Transverse colon (tissue), 4 donors: ENCODE data around the gene CTDP1. TPM values are rescaled to one million over a fixed set of nuclear protein-coding genes. Genes with fewer than 3 reads are reported as not detected.

ENCODE experiments used
- DNase-seq: peaks from one replicate; pipeline ENCODE4 v3.0.0-alpha.2; 2019
- H3K27ac ChIP-seq, 4 donors: fragments of 200-600 bp; sonication (generic); 2 replicates each; pipeline ENCODE4 v1.5.1; 2016 to 2018; ENCODE audit warnings: inconsistent platforms in 4 of 4
- H3K27me3 ChIP-seq: fragments of 200-600 bp; sonication (generic); 2 replicates; pipeline ENCODE4 v1.5.1; 2017; ENCODE audit warnings: inconsistent platforms
- H3K36me3 ChIP-seq, 4 donors: fragments of 200-600 bp; sonication (generic); 2 replicates each; pipeline ENCODE4 v1.5.1; 2017 to 2019; ENCODE audit warnings: inconsistent platforms in 4 of 4
- H3K4me1 ChIP-seq, 4 donors: fragments of 200-600 bp; sonication (generic); 2 replicates each; pipeline ENCODE4 v1.5.1; 2017 to 2020; ENCODE audit warnings: inconsistent platforms in 4 of 4
- H3K4me3 ChIP-seq, 4 donors: fragments of 200-600 bp; sonication (generic); 1 replicate in 1 of 4; 2 replicates in 3 of 4; pipeline versions ENCODE4 v1.5.1 to v1.6.1; 2017 to 2019; ENCODE audit warnings: inconsistent platforms in 4 of 4
- H3K9me3 ChIP-seq, 2 donors: fragments of 200-600 bp; sonication (generic); 2 replicates each; pipeline ENCODE4 v1.5.1; 2017 to 2019; ENCODE audit warnings: inconsistent platforms in 2 of 2
- CTCF ChIP-seq, 5 experiments: fragments of 200-600 bp in 3 of 5; fragments of 450-650 bp in 2 of 5; sonication (generic) in 3 of 5; IDR thresholded peaks; 1 replicate in 2 of 5; 2 replicates in 3 of 5; pipeline ENCODE4 v1.5.1; 2016 to 2017; ENCODE audit warnings: antibody characterized with exemption in 5 of 5, inconsistent platforms in 3 of 5, mild to moderate bottlenecking in 2 of 5, moderate library complexity in 1 of 5
- EP300 ChIP-seq: sonication (generic); formaldehyde crosslinking; IDR thresholded peaks from one replicate; pipeline ENCODE4 v1.6.1; 2017; ENCODE audit warnings: antibody characterized with exemption, low read depth
- POLR2A ChIP-seq: fragments of 450-650 bp; IDR thresholded peaks from one replicate; pipeline ENCODE4 v1.6.1; 2016; ENCODE audit warnings: antibody characterized with exemption, mild to moderate bottlenecking, moderate library complexity
- POLR2AphosphoS5 ChIP-seq, 3 donors: sonication (generic); formaldehyde crosslinking; IDR thresholded peaks; one replicate each; pipeline ENCODE4 v1.6.1; 2016; ENCODE audit warnings: antibody characterized with exemption in 3 of 3
- WGBS, 2 donors: methylation state at CpG; one replicate each; pipeline ENCODE4 v1.1.5; 2018; ENCODE audit warnings: low coverage in 1 of 2; 5-methylcytosine and 5-hydroxymethylcytosine counted together
- in situ Hi-C, 4 donors: fragments of 200-750 bp; cut with MboI; loops; one replicate each; pipeline versions ENCODE4 v1.15.0 to v1.15.1; 2017; ENCODE audit warnings: low sequenced_read_pairs in 3 of 4, low pct_ligation_motif_present in 1 of 4, low pct_unique_long_range_greater_than_20kb in 1 of 4
- intact Hi-C: fragments of 100-400 bp; cut with DNase I; formaldehyde crosslinking; loops from one replicate; pipeline ENCODE4 v1.15.1; 2023; ENCODE audit warnings: low total_unique reads
- total RNA-seq, 4 donors: library from RNA; depleted of rRNA; stranded (reverse); fragments of >200 nt; gene quantifications; one replicate each; pipeline ENCODE4 v1.1.0, GENCODE V29; 2016

The CTDP1 gene
- total RNA-seq, 4 donors from 2014 or later, result 30.6 to 120 (median 49.3) TPM

DNA sequence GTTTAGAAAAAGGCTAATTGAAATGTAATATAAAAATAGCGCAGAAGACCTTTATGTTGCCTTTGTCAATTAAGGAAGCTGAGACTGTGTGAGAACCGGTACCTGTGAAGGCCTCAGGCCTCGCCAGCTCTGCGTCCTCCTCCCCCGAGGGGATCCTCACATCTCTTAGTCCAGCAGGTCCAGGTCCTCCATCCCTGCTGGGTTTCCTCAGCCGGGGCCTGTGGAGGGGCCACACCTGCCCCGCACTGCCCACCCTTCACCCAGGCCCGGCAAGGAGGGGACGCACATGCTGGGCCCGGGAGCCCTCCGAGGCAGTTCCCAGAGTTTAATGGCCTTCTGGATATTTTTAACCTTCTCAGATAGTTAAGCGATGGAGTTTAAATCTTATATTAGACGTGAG lies 121.6 kb downstream of the CTDP1 start:
- no peak for DNase-seq
- Histone ChIP-seq H3K4me1 (peaks cover 7 to 19% (median 17%) of the 10 kb centered on the region in 4 donors), H3K27me3 (peaks cover 41% of the 10 kb centered on the region), H3K9me3 (no peaks in the 10 kb centered on the region), H3K4me3 (no peak overlapping the region), H3K27ac (no peak overlapping the region), H3K36me3 (no peaks in the 10 kb centered on the region)
- 60 to 91% methylated on average over 1 to 13 of the region's 13 CpGs for WGBS, 2 donors
- intact Hi-C loops (no loop called here), in situ Hi-C loops (no loop called here)
- TF ChIP-seq EP300 (no peak), POLR2AphosphoS5 (IDR thresholded peaks at IDR 0.05) (no peak), POLR2A (no peak), CTCF (IDR thresholded peaks at IDR 0.05) (no peak)

DNA sequence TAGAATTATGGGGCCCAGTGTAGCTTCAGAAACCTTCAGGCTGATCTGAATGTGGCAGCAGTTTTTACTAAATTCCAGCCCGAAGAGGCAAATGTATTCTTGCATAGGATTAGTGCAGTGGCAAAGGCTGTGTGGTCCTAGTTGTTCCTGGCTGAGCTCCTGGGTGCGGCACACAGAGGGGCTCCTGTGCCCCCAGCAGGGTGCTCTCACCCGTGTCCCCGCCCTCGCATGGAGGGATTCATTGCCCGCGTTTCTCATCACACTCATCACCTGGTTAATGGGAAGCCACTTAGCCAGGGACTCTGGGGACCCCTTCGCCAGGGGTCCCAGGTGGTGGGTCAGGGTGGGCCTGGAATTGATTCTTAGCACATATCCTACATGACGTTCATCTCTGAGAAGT lies 122.0 kb downstream of the CTDP1 start:
- no peaks in the 10 kb centered on the region for H3K9me3 ChIP-seq
- H3K27ac ChIP-seq, result no peak overlapping the region
- H3K4me3 ChIP-seq, result no peak overlapping the region
- intact Hi-C loops, result no loop called here
- DNase-seq, result no peak
- WGBS, 2 donors, result 85% methylated on average over 9 of the region's 9 CpGs; no CpG with 5 or more reads in 1 of the 2 donors
- in situ Hi-C loops, result no loop called here
- peaks cover 7 to 19% (median 17%) of the 10 kb centered on the region in 4 donors for H3K4me1 ChIP-seq
- H3K36me3 ChIP-seq, result no peaks in the 10 kb centered on the region
- TF ChIP-seq CTCF (IDR thresholded peaks at IDR 0.05), result no peak
- no peak for TF ChIP-seq POLR2A
- TF ChIP-seq POLR2AphosphoS5 (IDR thresholded peaks at IDR 0.05), result no peak
- TF ChIP-seq EP300, result no peak
- H3K27me3 ChIP-seq, result peaks cover 36% of the 10 kb centered on the region

DNA sequence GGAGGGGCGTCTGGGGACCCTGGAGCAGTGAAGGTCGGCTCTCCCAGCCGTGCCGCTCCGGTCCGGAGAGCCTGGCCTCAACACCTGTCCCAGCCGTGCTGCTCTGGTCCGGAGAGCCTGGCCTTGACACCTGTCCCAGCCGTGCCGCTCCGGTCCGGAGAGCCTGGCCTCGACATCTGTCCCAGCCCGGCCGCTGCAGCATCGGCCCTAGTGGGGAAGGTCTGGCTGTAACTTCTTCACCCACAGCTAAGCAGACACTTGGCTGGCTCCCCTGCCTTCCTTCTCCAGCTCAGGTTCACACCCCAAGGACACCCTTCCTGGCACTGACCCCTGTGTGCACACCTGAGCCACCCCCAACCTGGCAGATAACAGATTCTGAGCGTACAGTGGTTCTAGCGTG lies 122.7 kb downstream of the CTDP1 start:
- intact Hi-C loops, result no loop called here
- H3K27me3 ChIP-seq, result peaks cover 30% of the 10 kb centered on the region
- no peaks in the 10 kb centered on the region for H3K36me3 ChIP-seq
- WGBS, 2 donors, result 92 to 93% methylated on average over 2 to 18 of the region's 18 CpGs
- H3K4me3 ChIP-seq, result no peak overlapping the region
- DNase-seq, result no peak
- H3K27ac ChIP-seq, result no peak overlapping the region
- TF ChIP-seq EP300 (no peak), POLR2A (no peak), POLR2AphosphoS5 (IDR thresholded peaks at IDR 0.05) (no peak), CTCF (IDR thresholded peaks at IDR 0.05) (no peak)
- in situ Hi-C loops, result no loop called here
- H3K9me3 ChIP-seq, result no peaks in the 10 kb centered on the region
- peaks cover 7 to 19% (median 17%) of the 10 kb centered on the region in 4 donors for H3K4me1 ChIP-seq

GRCh38 chr18:79803611-79804051 lies 124.0 kb downstream of the CTDP1 start:
- Histone ChIP-seq H3K4me1 (peaks cover 6 to 8% (median 6%) of the 10 kb centered on the region in 4 donors), H3K9me3 (no peaks in the 10 kb centered on the region), H3K36me3 (no peaks in the 10 kb centered on the region), H3K4me3 (no peak overlapping the region), H3K27me3 (peaks cover 17% of the 10 kb centered on the region), H3K27ac (no peak overlapping the region)
- intact Hi-C loops, result no loop called here
- TF ChIP-seq POLR2A, result no peak
- TF ChIP-seq EP300, result no peak
- no peak for TF ChIP-seq POLR2AphosphoS5 (IDR thresholded peaks at IDR 0.05)
- no peak for TF ChIP-seq CTCF (IDR thresholded peaks at IDR 0.05)
- 96% methylated on average over 11 of the region's 14 CpGs; no CpG with 5 or more reads in 1 of the 2 donors for WGBS, 2 donors
- in situ Hi-C loops, result no loop called here
- no peak for DNase-seq

Other genes starting within 250 kb of the CTDP1 start
- gene KCNG2, start 118.1 kb downstream of the CTDP1 start, total RNA-seq, result 1 to 10 TPM in 1 of 4 donors, under 1 TPM in 1, not detected in 2; 0.41 to 6.7 TPM